Measurements from ENCODE around the gene IL17RC.

IL17RC gene

DNA sequence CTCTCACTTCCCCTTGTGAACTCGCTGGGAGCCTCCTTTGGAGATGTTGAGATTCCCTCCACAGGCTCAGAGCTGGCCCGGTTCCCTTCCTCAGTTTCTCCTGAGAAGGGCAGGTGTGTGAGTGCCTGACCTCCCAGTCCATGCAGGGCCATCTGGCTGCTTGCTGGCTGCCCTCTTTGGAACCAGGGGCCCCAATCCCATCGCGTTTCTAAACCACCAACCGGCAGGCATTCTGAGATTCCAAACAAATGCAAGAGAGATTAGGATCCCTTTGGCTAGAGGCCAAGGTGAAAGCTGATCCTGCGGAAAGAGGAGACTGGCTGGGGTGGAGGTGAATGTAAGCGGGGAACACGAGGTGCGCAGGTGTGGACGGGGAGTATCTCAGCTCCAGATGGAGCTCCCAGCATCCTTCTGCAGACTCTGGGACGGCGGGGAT, 38.2 kb downstream of the IL17RC start:
- Mint-ChIP-seq H3K4me3 (peak overlapping the region in 1 of 3 experiments; percentile 5), H3K27ac (peak overlapping the region in 2 of 3 experiments; percentile 0 to 26), H3K4me1 (peaks cover 29% of the 10 kb centered on the region), H3K27me3 (ENCODE audit: low read depth) (peaks cover 4% of the 10 kb centered on the region), H3K36me3 (ENCODE audit: low read depth) (no peaks in the 10 kb centered on the region), H3K9me3 (no peaks in the 10 kb centered on the region)
- TF ChIP-seq CTCF (IDR thresholded peaks at IDR 0.05; ENCODE audit: unreplicated experiment in 3 of 3), result no peak

- no peaks in the 10 kb centered on the region for H3K9me3 Mint-ChIP-seq
- H3K27me3 Mint-ChIP-seq (ENCODE audit: low read depth), result peaks cover 4% of the 10 kb centered on the region
- no peak overlapping the region for H3K4me3 Mint-ChIP-seq
- no peak for TF ChIP-seq CTCF (IDR thresholded peaks at IDR 0.05; ENCODE audit: unreplicated experiment in 3 of 3)
- H3K27ac Mint-ChIP-seq, result peak overlapping the region in 1 of 3 experiments; percentile 0
- H3K4me1 Mint-ChIP-seq, result peaks cover 29% of the 10 kb centered on the region
- H3K36me3 Mint-ChIP-seq (ENCODE audit: low read depth), result peaks cover 2% of the 10 kb centered on the region
Measured at GRCh38 chr3:9955611-9956352, 38.9 kb downstream of the IL17RC start.

DNA sequence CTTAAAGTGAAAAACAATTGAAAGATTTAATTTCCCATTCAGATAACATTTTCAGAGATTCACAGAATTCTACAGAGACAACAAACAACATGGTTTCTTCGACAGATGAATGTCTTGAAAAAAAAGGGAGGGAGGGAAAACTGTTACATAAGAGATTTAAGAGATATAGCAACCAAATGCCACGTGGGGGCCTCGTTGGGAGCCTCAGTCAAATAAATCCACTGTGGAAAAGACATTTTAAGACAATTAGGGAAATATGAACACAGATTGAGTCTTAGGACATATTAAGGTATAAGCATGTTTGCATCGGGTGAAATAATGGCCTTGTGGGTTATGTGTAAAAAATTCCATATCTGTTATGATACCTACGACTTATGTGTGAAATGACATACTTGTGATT, 40.3 kb downstream of the IL17RC start:
- TF ChIP-seq CTCF (IDR thresholded peaks at IDR 0.05; ENCODE audit: unreplicated experiment in 3 of 3), result peak in 1 of 3 experiments; percentile 12
- H3K4me3 Mint-ChIP-seq, result no peak overlapping the region
- H3K36me3 Mint-ChIP-seq (ENCODE audit: low read depth), result peaks cover 7% of the 10 kb centered on the region
- H3K9me3 Mint-ChIP-seq, result no peaks in the 10 kb centered on the region
- peaks cover 25% of the 10 kb centered on the region for H3K4me1 Mint-ChIP-seq
- H3K27ac Mint-ChIP-seq, result no peak overlapping the region
- peaks cover 4% of the 10 kb centered on the region for H3K27me3 Mint-ChIP-seq (ENCODE audit: low read depth)

DNA sequence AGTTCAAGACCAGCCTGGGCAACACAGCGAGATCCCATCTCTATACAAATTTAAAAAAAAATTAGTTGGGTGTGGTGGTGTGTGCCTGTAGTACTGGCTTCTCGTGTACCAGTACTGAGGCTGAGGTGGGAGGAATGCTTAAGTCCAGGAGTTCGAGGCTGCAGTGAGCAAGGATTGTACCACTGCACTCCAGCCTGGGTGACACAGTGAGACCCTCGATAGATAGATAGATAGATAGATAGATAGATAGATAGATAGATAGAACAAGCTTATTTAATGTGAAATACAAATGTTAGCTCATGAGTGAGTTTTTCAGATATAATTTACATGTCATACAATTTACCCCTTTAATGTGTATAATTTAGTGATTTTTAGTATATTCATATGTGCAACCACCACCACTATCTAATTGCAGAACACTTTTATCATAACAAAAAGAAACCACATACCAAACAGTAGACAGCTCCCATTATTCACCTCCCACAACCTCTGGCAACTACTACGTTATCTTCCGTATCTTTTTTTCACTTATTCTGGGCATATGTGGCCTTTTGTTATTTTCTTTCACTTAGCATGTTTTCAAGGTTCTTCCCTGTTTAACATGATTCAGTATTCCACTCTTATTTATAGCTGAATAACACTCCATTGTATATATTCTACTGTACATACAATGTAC, 48.4 kb downstream of the IL17RC start:
- H3K4me3 Mint-ChIP-seq, result no peak overlapping the region
- no peak overlapping the region for H3K27ac Mint-ChIP-seq
- H3K9me3 Mint-ChIP-seq, result no peaks in the 10 kb centered on the region
- no peaks in the 10 kb centered on the region for H3K27me3 Mint-ChIP-seq (ENCODE audit: low read depth)
- no peaks in the 10 kb centered on the region for H3K4me1 Mint-ChIP-seq
- no peak for TF ChIP-seq CTCF (IDR thresholded peaks at IDR 0.05; ENCODE audit: unreplicated experiment in 3 of 3)
- peaks cover 63% of the 10 kb centered on the region for H3K36me3 Mint-ChIP-seq (ENCODE audit: low read depth)

GRCh38 chr3:9966841-9967240, 49.9 kb downstream of the IL17RC start:
- Mint-ChIP-seq H3K4me1 (no peaks in the 10 kb centered on the region), H3K9me3 (no peaks in the 10 kb centered on the region), H3K27me3 (ENCODE audit: low read depth) (no peaks in the 10 kb centered on the region), H3K4me3 (no peak overlapping the region), H3K27ac (no peak overlapping the region), H3K36me3 (ENCODE audit: low read depth) (peaks cover 69% of the 10 kb centered on the region)
- no peak for TF ChIP-seq CTCF (IDR thresholded peaks at IDR 0.05; ENCODE audit: unreplicated experiment in 3 of 3)

All from nephron (organoid).